Stimulated activated CD8-positive, alpha-beta memory T cell treated with anti-CD3 and anti-CD28 coated beads, Interleukin-4, amount 100 ng/mL, for 1 hour (primary cell): ENCODE measurements around the gene TCFL5.

ENCODE experiments used
- DNase-seq, 2 donors: peaks; one replicate each; pipeline ENCODE4 v3.0.0-alpha.2; 2020; ENCODE audit warnings: low read depth in 2 of 2, low spot score in 1 of 2

The TCFL5 gene

DNA sequence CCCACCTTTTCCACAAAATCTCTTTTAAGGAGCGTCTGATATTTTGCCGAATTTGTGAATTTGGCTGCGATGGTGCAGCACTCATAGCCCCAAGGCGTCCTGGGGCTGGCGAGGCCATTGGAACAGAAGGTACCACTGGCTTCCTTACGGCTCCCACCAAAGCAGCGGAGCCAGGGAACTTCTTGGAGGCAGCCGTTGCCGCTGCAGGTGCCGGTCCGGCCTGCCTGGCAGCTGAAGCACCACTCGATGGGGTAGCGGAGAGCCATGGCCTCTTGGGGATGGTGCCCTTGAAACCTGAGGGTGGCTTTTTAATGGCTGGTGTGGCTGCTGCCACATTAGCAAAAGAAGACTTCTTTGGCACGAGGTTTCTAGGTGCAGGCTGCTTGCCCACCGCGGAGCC lies 34.9 kb upstream of the TCFL5 start:
- no peak for DNase-seq

DNA sequence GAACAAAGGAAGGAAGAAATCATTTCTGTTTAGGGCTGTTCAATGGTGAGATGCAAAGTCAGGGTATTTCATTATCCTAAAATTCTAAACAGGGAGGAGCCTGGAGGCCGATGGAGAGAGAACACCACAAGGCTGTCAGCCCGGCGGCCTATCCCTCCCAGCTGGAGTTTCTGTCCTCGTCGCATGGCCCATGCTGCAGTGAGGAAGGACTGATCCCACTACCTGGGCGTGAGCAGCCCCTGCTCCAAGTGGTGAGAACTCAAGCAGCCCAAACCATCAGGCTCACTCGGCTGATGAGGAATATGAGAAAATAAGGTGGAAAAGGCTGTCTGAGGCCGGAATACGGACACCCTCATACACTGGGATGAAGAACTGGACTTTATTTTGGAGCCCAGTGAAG lies 33.9 kb upstream of the TCFL5 start:
- no peak for DNase-seq

DNA sequence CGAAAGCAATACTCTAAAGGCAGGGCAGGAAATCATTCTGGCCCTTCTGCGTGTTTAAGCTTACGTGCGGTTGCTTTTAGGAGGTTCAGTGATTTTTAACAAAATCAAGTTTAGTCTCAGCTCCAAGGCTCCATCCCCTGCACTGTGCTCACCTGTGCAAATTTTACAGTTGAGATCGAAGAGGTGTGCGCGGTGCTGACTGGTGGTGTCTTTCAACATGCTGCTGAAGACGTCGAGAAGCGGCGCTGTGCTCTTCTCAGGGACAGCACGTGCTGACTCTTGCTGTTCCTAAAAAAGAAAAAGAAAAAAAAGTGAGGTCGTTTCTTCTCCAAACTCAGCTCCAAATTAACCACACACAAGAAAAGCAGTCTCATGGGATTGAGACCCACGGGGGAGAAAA lies 32.6 kb upstream of the TCFL5 start:
- no peak for DNase-seq

DNA sequence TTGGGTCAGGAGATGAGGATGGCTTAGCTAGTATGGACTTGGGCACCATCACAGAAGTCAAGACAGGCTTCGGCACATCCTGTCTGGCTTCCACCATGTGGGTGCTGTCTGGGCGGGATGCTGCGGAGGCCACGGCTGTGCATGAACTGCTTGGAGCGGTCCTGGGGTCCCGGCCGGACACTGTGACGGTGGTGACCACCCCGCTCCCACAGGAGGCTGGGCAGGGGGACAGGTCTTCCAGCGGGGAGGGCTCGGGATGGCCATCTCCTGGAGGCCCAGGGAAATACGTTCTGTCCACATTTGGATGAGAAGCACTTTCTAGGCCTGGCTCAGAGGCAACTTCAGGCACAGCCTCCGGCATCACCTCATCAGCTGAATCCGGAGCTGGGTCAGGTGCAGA lies 32.1 kb upstream of the TCFL5 start:
- no peak for DNase-seq

DNA sequence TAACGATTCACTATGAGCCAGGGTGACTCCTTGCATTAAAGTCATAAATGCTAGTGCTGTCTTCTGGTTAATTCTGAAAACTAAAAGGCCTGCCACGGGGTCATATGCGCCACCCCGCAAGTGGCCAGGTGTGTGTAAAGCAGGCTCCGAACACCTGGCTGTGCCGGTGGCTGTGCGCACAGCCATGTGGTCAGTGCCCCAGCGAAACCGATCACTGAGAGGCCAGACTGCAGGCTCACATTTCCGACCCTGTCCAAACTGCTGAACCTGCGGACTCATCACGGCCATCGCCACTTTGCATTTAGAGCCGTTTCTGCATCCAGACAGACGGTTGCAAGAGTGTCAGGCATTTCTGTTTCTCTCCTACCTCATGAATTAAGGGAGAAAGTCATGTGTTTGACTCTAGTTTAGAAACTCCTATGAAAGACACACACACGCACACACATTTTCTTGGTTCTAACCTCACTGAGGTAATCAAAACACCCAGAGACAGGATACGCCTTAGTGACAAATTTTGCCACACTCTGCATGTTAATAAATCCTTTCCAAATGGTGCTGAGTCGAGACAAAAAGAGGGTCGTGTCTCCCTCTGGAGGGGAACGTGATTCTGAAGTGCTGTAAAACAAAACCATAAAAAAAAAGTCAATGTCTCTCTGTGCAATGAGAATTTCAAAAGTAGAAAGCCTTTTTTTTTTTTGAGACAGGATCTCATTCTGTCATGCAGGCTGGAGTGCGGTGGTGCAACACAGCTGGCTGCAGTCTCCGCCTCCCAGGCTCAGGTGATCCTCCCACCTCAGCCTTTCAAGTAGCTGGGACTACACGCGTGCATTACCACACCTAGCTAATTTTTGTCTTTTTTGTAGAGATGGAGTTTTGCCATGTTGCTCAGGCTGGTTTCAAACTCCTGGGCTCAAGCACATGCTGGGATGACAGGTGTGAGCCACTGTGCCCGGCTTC lies 31.0 kb upstream of the TCFL5 start:
- DNase-seq = no peak

DNA sequence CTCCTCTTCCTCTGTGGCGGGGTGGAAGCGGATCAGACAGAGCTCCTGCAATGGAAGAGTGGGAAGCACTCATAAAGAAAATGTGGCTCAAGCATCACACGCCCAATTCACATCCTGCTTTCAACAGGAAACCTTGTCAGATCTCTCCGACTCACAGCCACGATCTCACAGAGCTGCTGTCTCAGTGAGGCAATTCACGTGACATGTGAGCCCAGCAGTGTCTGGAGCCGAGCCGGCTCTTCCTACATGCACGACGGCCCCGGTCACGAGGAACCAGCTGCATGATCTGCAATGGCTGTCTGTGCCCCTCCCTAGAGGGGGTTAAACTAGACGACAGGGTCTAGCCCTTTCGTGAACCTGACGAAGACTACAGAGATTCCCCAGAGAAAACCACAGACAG lies 29.5 kb upstream of the TCFL5 start:
- DNase-seq = no peak

DNA sequence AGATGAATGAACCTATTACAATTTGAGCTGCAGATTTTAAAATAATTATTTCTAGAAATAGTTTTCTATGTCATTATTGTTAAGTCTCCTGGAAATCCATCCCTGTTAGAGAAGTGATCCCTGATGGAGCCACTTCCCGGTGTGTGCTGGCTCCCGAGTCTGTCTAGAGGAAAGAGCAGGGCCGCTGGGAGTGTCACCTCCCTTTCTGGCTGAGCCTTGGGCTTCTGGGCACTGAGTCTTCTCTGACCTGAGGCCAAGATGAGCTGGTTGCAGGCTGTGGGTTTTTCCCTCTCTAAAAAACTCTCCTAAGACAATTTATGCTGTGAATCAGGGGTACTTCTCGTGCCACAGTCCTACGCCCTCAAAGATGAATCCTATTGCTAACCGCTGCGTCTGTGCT lies 28.8 kb upstream of the TCFL5 start:
- no peak for DNase-seq

DNA sequence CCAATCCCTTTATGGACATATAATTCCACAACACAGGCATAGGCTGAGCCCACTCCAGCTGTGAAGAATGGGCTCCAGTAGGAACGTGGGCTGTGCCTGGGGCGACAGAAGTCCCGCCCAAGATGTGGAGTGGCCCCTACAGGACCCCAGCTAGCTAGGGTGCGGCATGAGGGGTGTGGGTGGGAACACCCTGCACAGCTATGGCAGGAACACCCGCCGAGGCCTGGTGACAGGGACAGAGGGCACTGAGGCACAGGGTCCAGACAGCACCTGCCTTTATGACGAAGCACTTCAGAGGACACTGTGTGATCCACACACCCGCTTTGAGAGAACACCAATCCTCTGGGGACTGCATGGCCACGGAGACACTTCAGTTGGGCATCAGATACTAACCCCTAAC lies 28.2 kb upstream of the TCFL5 start:
- DNase-seq = no peak

DNA sequence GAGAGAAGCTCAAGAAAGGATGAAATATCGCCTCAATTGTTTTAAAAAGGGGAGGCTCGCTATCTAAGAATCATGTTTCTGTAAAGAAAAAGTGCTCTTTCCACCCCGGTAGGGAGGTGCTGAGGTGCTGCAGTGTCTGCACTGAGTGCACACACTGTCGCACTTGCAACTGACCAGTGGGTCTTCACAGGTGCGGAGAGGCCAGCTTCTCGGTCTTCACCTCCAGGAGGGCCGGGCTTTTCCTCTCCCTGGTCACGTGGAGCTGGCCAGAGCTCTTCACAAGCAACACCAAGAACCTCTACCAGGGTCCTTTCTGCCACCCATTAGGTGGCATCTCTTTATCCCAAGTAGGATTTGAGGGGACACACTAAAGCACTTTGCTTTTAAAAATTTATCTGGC lies 27.8 kb upstream of the TCFL5 start:
- no peak for DNase-seq

DNA sequence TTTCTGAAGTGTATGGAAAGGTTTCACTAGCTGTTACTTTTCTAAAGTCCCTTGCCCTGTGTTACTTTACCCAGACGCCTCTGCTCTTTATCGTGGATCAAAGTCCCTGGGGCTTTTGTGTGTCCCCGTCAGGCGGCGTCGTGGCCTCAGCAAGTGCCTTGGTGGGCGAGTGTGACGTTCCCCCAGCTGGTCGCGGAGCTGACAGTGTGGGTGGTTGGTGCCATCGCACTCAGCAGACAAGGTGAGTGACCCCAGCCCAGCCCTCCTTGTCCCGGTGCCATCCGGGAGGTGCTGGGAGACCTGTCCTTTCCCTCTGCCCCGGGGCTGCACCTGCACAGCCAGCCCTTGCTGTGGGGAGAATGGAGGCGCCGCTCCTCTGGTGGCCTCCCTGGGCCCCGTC lies 27.3 kb upstream of the TCFL5 start:
- DNase-seq = no peak

DNA sequence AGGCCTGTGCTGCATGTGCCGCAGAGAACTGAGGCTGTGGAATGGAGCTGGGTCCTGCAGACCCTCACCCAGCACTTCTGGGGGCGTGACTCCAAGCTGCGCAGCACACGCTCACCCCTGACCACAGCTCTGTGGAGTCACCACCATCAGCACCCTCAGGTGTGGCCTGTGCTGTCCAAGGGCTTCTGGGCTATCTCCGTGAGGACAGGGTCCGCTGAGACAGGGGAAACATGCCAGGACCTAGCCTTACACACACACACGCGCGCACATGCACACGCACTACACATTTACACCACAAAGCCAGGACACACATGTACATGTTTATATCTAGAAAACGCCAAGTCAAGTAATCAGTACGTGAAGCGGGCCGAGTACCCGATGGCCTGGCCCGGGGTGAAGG lies 26.8 kb upstream of the TCFL5 start:
- DNase-seq = no peak

DNA sequence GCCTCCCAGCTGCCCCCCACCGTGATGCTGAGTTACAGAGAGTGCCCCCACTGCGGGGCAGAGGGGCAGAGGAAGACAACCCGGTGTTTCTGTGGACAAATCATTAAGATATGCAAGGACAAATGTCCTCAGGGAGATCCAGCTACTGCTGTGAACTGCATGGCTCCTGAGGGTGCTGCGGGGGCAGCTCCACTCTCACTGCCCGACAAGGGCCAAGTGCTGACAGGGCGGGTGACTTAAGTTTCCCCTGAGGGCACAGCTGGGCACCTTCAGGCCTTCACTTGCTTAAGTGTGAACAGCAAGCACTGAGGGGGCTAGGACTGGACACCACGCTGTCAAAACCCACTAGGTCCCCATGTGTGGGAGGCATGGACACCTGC lies 26.2 kb upstream of the TCFL5 start:
- DNase-seq = no peak

DNA sequence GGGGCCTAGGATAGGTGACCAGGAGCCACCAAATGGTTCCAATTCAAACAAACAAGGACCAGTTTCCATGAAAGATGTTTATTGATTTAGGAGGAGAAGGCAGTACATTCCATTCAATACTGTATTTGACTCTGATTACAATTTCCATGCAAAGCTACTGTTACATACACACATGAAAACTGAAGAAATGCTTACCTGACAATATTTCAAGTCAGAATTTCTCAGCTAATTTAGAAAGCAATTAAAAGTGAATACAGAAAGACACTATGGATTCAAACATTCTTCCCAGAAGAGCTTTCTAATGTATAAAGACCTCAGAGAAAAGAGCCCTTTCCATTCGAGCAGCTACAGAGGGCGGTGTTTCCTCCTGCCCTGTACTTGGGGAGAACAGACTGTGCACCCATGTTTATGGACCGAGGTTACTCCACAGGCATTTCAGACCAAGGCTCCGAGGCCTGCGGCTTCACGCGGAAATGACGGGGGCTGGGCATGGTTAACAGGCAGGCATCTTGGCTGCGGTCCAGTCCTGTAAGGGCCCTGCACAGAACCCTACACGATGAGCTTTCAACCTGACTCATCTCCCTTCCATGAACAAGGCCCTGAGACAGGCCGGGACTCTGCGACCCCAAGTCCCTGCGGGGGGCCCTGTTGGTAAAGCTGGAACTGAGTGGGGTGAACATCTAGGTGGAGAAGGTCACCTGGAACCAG lies 25.7 kb upstream of the TCFL5 start:
- DNase-seq = no peak

DNA sequence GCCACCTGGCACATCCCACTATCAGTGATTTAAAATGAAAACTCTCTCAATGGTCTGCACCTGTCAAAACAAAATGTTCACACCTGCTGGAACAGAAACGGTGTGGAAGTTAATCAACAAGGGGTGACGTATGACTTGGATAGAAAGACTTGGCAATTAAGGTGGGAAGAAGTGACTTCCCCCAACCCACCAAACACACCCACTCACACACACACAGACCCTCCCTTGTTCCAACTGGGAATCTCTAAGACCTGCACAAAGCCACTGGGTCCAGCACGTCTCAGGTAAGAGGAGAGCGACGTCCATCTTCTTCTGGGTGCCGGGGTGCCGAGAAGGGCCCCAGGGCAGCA lies 25.1 kb upstream of the TCFL5 start:
- no peak for DNase-seq

DNA sequence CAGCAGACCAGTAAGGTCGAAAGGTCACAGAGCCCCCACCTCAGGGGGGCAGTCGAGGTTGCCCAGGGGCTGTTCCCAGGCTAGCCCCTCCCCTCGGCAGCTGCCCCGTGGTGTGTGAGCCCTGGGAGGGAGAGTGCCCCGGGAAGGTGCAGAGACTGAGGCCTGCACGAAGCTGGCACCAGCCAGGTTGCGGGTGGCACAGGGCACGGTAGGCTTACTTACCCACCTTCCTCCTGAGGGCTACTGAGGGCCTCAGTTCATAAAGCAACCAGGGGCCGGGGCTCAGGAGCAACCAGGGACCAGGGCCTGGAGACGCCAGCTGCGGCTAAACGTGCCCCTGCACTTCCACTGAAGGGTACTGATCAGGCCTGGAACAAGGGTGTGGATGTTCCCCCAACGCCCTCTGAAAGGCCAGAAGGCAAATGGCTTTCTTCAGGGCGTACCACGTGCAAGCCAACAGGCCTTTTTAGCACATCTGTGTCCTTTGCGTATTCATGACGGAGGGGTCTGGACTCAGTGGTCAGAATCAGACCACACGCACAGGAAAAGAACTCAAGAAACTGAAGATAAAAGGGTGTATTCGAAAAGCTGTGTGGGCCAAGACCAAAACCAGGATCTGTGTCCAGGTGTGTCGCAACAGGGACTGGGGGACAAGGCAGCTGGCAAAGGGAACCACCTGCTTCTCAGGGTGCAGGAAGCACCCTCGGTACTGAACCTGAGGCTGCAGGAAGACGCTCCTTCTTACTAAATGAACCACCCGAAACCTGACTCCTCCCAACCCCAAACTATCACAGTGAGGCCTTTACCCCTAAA lies 24.5 kb upstream of the TCFL5 start:
- DNase-seq = no peak

DNA sequence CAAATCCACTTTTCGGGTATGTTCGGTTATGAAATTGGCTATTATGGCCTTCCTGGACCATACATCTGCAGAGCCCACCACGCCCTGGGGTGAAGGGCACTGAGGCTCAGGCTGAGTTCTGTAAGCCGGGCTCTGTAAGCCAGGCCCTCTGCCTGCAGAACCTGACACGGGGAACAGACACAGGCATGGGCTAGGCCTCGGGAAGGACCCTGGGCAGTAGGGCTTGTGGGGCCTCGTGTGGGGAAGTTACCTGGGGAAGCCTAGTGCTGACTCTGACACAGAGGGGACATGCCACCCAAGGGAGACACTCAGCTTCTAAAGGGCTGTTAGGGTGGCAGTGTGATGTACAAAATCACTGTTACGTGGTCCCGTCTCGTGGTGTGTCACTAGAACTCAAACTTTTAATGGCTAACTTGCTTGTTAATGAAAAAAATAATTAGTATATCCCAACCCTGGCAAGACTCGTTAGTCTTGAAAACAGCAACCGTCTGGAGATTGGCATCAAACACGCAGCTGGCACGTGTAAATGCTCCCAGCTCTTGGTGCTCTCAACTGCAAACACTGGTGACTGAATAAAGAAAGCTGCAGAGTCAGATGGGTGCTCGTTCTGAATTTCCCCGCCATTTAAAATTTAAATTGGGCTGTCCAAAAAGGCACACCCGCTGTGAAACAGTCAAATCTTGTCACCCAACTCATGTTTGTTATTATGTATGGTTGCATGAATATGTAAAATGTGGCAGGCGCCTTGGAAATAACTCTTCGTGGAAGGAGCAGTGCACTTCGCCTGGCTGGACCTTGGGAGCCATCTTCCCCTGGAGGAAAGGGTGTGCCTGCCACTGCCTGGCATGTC lies 23.6 kb upstream of the TCFL5 start:
- DNase-seq = no peak

DNA sequence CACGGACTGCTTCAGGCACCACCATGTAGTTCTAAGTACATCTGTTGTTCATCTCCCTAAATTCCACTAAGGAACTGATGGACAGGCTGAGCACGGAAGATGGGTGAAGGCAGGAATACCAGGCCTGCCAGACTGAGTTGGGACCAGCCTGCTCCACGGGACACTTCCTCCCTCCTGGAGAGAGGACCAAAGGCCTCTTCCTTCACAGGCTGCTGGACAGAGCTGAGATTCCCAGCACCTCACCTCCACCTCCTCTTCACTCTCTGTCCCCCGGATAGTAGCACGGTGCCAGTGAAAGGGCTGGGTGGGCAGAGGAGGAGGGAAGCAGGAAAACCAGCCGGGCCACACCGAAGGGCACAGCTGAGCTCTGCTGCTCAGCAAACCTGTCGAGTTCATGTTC lies 22.9 kb upstream of the TCFL5 start:
- DNase-seq = no peak

DNA sequence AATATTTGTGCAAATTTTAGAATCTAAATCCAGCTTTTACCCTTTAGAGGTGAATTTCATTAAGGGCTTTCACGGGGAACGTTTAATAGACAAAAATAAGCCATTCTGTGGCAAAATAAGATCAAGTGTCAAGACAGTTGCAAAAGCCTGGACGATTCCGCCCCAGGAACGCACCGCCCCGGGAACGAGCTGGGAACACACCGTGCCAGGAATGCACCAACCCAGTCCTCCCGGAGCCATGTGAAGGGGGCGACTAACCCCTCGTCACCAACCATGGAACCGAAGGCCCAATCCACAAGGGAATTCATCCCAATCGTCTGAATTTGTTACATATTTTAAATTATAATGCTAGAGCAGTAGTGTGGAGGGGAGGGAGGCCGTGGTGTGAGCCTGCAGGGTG lies 20.8 kb upstream of the TCFL5 start:
- DNase-seq = no peak

DNA sequence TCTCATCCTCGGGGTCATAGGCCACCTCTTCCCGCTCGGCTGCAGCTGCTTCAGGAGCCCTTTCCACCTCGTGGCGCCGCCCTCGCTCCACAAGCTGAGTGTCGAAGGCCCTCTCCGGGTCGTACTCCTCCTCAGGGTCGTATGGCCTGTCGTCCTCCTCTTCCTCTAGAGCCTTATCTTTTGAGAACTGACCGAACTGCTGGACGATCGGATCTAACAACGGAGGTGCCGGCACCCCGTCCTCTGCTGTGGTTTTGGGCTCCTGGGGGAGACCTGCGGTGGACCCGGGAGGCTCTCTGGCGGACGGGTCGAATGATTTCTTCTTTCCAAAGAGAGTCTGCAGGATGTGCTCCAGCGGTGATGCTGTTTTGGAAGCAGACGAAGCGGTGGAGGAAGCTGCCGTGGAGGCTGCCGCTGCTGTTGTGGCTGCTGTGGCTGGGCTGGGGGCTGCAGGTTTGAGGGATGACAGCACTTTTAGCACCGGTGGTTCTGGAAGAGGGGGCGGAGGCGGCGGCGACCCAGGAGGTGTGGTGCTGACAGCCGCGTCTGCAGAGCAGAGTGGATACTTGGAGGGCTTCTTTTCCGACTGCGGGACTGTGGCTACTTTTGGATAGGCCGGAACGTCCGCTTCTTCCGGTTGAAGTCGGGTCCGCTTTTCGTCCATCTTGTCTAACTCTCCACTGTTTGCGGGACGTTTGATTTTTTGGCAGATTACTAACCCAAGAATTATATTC lies 20.2 kb upstream of the TCFL5 start:
- DNase-seq = no peak

DNA sequence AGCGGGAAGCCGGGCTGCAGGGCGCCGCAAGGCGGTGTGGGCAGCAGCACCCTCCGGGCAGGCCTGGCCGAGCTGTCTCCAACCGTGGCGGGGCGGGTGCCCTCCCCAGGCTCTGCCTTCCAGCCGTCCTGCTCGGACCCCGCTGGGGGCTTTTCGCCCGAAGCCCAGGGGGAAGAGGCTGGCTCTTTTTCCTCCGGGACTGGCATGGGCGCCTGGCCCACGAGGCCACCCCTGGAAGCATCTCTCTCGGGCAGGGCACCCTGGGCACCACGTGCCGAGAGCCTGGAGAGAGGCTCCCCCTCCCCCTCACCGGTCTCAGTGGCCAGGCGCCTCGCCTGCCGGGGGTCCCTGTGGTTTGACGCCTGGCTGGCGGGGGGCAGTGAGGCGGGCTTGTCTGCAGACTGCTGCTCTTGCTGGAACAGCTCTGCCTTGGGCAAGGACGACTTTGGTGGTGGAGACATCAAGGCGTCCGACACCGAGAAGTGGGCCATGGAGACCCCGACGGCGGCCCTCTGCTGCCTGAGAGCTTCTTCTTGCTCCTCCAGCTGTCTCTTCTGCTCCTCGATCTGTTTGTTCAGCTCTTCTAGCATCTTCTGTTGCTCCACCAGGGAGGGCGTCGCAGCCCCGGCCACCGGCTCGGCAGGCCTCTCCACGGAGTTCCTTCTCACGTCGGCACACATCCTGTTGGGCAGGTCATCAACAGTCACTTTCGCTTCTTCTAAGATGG lies 19.5 kb upstream of the TCFL5 start:
- DNase-seq = no peak
